Measurements from ENCODE around the gene GAS2L3.
"Not testable (repeated sequence)": the region's sequence is repeated elsewhere in the genome, so short reads cannot be mapped to it uniquely, and the experiment has no call there.

The GAS2L3 gene

DNA sequence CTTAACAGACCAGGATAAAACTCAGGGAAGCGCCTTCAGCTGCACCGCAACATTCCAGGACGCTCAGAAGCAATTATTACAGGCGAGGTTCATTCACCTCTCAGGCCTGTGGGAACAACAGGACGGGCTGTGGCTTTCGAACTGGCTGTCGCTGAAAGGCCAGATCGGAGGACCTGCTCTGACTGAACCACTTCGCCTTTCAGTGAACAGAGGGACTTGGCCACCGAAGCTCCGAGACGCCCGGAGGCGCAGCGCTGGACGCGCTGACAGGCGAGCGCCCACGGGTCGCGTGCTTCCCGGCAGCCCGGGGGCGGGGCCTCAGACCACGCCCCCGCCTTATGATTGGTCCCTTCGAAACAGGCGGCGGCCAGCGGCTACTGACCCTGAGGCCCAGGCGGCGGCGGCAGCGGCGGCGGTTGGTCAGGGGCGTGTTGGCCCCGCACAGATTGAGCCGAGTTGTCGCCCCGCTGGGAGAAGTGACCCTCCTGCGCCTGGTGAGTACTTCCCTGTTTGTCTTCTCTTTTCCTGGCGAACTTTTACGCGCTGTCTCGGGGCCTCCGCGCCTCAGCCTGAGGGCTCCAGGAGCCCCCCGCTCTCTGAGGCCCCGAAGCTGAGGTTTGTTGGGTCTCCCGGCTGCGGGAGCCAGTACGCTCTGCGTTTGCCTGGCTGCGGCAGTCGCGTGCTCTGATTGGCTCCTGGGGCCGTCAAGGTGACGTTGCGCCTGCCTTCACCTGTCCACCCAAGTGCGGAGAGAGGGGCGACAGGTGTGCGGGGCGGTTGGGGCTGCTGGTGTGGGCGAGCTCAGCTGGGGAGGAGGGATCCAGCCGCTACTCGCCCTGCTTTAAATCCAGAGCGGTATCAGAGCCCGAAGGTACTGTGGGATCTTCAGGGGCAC lies at the start of gene GAS2L3:
GAS2L3 (plus strand) TSS at position 393 of the 895 bp plus-strand sequence. CDS start 21,221 bp downstream, outside the sequence.
- peak; percentile 84 for DNase-seq (ENCODE audit: low spot score)

DNA sequence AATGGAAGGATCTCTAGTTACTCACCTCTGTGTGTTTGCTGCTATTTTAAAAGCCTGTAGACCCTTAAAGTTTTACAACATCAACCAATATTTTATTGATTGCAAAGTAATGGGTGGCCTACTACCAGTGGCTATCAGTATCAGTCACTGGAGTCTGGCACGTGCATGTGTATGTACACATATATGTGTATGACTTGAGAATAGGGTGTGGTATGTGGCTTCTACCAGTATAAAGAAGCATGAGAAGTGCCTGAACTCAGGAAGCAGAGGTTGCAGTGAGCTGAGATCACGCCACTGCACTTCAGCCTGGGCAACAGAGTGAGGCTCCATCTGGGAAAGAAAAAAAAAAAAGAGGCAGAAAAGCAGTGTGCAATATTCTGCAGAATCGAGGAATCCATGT lies 45.5 kb upstream of the GAS2L3 start:
- DNase-seq (ENCODE audit: low spot score): no peak

DNA sequence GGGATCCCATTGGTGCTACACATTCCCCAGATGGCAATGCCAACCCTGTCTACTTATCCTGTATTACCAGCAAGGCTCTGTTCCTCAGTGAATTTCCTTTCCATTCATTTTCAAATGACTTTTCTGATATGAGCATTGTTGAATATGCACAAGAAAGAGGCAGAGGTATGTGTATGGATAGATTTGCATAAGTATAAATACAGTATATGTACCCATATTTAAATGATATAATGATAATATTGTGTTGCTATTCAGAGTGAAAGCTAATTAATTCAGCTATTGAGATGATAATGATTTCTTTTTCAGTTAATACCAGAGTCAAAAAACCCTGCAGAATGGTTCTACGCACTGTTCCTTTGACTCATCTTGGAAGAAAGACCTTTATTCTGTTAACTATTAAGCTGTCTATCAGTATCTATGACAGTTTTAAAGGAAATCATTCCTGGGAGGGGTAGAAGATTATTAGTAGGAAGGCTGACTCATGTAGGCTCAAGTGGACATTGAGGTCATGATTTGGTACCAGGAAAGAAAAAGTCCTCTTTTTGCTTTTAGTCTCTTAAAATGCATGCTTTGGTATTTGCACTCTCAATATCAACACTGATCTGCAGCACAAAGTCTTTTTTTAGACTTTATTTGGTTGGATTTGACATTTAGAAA lies 44.9 kb upstream of the GAS2L3 start:
- no peak for DNase-seq (ENCODE audit: low spot score)

DNA sequence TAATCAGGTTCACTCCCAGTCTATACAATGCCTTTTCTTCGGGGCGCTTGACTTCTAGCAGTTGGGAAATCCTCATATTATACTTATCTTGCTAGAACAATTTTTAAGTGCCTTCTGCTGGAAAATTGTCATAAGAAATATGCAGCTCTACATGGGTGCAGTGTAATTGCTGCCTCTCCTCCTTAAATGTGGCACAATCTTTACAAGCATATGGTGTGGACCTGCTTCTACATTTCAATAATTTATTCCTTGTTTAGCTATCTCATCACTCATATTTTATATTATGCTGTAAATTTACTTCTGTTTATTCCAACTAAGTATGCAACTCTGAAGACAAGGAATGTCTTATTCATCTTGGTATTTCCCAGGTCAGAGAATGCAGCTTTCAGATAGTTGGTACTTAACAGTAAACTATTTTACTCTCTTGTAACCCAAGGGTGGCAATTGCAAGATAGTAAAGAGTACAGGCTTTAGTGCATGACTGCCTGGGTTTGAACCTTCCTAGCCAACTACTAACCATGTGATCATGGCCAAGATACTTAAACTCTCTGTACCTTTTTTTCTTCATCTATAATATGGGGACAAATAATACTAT lies 43.6 kb upstream of the GAS2L3 start:
- no peak for DNase-seq (ENCODE audit: low spot score)

DNA sequence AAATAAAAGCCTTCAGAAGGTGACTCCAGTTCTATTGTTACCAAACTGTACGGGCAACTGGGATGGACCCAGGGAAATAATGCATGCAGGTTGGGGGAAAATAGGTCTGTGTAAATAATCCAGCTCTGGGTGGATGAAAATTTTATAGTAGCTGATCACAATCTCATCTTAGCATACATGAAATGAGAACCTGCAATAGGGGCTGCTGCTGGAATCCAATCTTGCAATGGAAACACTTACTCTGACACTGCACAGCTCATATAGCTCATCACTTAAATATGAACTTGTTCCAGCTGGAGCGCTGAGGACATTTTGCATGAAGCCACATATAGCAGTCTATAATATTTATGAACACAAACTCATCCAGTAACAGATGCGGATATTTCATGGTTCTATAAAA lies 40.1 kb upstream of the GAS2L3 start:
- DNase-seq (ENCODE audit: low spot score): no peak

DNA sequence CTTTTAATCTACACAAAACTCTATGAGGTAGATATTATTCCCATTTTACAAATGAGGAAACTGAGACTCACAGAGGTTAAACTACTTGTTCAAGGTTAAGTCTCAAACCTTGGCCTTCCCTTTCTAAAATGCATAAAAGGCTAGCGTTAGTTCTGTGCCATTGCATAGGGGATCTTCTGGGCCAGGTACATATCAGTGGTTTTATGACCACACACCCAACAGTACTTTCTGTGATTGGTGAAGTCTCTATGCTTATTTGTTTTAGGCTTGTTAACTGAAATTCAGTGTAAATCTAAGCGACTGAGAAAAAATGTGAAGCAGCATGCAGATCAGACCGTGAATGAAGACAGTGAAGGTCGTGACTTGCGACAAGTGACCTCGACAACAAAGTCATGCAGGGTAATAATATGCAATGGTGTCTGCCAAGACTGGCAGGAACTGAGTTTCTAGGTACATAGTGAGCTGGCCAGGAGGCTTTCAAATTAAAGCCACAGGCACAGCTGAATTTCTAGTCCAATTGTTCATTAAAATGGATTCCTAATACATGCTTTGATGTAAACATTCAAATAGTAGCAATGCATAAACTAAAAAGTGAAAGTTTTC lies 38.8 kb upstream of the GAS2L3 start:
- DNase-seq (ENCODE audit: low spot score): no peak

DNA sequence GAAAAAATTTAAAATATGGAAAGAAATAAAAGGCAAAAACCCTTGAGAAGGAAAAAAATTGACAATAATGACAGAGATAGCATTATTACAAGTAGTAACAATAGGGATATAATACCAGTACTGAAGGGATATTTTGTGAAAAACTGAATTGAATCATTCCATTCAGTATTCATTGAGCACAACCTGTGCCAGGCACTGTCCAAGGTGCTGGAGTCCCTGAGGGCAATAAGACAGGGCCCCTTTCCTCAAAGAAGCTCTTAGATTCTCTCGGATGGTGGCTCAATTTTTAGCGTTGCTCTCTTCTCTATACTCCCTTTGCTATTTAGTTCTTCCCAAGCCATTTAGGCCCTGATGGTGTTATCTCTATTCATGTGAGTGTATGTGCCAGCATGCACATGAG lies 34.3 kb upstream of the GAS2L3 start:
- no peak for DNase-seq (ENCODE audit: low spot score)

DNA sequence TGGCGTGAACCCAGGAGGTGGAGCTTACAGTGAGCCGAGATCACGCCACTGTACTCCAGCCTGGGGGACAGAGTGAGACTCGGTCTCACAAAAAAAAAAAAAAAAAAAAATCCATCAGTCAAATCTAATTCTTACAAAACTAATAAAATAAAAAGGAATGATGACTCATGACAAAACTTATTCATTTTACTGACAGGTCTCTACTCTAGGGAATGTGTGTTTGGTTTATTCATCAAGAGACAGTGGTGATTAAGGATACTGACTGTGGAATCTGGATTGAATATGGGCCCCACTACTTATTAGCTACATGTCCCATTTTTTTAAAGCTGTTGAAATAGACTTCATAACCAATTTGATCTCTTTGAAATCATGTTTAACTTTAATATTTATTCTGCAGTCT lies 29.3 kb upstream of the GAS2L3 start:
- DNase-seq (ENCODE audit: low spot score): no peak

DNA sequence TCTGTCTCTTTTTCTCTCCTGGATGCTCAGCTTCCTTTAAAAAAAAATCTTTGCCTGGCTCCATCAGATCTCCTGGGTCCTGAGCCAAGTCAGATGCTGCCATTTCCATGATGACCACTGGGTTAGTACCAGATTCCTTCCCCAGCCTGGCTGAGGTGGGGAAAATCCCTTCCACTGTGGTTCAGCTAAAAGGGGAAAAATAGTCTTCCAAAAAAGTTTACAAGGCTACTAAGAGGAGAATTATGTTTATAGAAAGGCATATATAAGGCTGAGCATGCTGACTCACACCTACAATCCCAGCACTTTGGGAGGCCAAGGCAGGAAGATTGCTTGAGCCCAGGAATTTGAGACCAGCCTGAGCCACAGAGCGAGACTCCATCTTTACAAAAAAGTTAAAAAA lies 28.4 kb upstream of the GAS2L3 start:
- DNase-seq (ENCODE audit: low spot score): no peak

DNA sequence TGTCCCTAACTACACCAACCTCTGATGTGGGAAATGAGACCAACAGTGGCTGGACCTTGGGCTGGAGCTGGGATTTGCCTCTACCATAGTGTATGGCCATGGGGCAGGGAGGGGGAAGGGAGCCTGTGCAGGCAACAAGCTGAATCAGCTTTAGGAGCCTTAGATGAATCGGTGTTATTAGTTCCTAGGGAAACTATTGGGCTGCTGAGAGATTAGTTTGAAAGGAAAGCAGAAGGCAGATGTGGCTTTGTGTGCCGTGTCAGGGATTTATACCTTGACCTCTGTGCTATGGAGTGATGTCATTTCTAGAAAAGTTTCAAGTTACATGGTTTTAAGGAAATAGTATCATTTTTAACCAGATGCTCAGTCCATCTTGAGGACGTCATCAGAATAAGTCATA lies 19.5 kb upstream of the GAS2L3 start:
- no peak for DNase-seq (ENCODE audit: low spot score)

DNA sequence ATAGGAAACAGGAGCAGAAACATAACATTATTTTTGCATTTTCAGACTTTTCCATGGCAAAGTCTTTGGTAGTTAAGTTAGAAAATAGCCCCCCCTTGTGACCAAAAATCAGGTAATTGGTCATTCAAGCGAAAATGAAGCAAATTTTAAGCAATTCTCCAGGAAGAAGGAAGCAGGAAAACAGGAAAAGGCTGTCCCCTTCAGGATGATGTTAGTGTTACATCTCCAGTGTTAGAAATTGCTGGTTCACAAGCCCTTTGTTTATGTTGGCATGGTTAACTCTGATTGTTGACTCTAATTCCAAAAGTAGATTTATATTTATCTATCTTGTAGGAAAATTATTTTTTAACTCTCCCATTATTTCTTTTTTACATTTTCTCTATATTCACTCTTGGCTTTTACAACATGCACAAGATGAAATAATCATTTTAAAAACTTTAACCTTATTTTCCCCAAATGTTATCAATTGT lies 18.8 kb upstream of the GAS2L3 start:
- DNase-seq (ENCODE audit: low spot score): peak; percentile 59

DNA sequence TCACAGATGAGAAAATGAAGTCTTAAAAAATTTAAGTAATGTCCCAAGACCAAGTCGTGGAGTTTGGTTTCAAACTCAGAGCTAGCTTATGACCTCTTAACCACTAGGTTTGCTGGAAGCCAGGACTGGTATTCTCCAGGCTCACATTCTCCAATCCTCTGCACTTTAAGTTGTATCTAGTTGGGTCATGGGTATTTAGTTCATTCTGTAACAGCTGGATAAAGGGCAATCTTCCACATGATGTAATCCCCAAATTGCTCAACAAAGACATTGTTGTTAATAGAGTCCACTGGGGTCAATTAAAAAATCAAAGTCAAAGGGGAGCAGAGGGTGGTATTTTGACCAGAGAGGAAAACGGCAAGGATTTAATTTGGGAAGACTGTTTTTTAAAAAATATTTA lies 17.8 kb upstream of the GAS2L3 start:
- DNase-seq (ENCODE audit: low spot score): no peak

DNA sequence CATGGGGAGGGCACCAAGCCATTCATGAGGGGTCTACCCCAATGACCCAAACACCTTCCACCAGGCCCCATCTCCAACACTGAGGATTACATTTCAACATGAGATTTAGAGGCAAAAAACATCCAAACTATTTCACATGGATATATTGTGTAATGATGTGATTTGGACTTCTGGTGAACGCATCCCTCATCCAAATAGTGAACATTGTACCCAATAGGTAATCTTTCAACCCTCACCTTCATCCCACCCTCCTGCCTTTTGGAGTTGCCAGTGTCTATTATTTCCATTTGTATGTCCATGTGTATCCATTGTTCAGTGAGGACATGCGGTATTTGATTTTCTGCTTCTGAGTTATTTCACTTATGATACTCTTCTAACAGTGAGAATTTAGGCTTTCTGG lies 16.1 kb upstream of the GAS2L3 start:
- no peak for DNase-seq (ENCODE audit: low spot score)

DNA sequence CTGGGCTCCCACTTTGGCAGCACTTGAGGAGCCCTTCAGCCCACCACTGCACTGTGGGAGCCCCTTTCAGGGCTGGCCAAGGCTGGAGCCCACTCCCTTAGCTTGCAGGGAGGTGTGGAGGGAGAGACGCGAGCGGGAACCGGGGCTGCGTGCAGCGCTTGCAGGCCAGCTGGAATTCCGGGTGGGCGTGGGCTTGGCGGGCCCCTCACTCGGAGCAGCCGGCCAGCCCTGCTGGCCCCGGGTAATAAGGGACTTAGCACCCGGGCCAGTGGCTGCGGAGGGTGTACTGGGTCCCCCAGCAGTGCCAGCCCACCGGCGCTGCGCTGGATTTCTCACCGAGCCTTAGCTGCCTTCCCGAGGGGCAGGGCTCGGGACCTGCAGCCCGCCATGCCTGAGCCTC lies 14.2 kb upstream of the GAS2L3 start:
- not testable (repeated sequence) for DNase-seq (ENCODE audit: low spot score)

DNA sequence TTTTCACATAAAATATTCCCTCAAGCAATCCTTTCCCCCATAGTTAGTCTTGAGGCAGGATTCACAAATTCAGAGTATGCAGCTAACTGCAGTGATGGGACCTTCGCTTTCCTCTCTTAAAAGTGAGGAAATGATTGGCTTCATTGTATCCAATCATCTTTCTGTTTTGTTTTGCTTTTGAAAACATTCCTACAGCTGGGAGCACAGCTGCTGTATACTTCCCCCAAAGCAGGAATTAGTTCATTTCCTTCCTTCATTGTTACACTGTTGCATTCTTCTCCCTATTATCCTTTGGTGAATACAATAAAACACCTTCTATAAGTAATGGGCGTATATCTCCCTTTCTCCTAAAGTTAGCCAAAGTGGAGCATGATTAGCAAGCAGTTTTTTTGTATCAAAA lies 9.4 kb upstream of the GAS2L3 start:
- DNase-seq (ENCODE audit: low spot score): no peak

DNA sequence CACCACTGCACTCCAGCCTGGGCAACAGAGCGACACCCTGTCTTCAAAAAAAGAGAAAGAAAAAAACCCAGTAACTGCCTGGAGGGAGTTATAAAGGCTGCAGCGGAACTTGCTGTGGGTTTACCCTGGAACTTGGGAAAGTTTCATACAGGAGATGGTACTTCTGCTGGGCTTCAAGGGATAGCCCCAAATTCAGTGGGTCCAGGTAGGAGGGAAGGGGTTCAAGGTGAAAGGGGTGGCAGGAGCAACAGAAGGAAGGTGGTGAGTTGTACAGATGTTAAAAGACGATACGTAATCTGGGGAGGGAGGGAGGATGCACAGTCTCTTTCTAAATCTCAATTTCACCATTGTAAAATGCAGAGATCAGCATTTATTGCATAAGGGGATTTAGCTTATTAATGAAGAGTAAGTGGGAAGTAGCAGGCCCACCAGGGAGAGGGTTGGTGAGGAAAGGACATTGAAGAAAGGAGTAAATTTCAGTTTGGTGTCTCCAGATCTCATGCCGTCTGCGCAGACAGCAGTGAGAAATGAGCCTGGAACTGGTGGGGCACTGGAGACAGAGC lies 8.5 kb upstream of the GAS2L3 start:
- no peak for DNase-seq (ENCODE audit: low spot score)

DNA sequence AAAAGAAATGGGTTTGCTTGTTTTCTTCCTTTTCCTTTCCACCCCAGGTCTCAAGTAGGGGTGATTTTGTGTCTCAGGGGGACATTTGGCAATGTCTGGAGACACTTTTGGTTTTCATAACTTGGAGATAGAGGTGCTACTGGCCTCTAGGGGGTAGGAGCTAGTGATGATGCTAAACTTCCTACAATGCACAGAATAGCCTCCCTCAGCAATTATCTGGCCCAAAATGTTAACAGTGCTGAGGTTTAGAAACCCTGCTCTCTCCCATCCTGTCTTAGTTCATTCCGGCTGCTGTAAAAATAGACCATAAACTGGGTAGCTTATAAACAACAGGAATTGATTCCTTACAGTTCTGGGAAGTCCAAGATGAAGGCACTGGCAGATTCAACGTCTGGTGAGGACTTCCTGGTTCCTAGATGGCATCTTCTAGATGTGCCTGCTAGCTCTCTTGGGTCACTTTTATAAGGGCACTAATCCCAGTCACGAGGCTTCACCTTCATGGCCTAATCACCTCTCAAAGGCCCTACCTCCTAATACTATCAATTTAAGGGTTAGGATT lies 7.4 kb upstream of the GAS2L3 start:
- no peak for DNase-seq (ENCODE audit: low spot score)

DNA sequence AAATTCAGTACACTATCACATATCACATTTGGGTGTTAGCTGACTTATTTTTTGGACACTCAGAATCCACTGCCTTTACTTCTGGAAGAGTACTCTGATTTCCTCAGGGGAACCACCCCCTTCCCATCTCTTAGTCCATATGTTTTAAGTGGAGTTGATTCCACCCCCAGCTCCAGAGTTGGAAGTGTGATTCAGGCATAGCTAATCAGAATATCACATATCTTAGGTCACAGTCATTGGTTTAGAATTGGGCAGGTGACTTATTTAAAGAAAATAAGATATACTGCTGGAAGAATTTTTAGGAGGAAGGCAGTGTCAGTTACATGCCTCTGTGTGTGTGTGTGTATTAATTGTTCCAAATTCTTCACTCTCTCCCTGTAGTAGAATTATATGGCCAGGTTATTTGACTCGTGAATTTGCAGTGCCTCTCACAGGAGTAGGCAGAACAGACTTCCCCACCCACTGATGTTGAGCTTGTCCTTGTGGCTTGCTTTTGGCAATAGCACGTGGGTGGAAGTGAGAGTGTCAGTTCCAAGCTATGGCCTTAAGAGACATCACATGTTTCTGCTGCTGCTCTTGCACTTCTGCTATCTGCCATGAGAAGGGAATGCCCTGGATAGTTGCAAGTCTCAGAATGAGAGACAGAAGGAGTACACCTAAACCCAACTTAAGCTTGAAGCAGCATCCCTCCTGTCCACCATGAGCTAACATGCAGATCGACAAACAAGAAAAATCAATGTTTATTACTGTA lies 6.4 kb upstream of the GAS2L3 start:
- DNase-seq (ENCODE audit: low spot score): no peak

DNA sequence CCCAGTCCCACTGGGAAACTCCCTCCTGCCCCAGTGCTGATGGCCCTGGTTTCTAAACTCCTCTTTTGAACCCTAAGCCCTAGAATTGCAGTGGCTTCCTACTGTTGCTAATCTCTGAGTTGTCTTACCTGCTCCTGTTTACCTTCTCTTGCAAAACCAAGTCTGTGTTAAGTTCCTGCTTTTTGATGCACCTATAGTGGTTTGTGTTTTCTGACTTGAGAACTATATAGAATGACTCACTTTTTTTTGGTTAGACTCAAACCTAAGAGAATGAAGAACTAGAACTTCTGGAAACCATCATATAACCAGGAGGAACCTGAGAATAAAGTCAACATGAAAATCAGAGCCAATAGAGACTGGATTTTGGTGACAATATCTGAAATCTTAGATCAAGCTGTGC lies 5.5 kb upstream of the GAS2L3 start:
- no peak for DNase-seq (ENCODE audit: low spot score)

DNA sequence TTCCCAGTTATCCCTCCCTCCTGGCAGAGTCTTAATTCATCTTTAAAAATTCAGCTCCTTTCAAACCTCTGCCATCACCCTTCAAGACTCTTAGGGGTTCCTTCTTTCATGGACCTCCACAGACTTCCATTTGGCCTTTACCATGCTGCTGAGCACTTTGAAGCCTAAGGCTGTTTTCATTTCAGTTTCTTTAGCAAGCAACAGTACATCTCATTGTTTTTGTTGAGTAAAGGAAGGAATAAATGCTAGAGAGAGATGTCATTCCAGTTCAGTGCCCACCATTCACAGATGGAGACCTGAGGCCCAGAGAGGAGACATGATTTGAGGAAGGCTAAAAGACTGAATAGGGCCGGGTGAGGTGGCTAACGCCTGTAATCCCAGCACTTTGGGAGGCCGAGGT lies 1.3 kb upstream of the GAS2L3 start:
- DNase-seq (ENCODE audit: low spot score): no peak
